Sciatic nerve (tissue), 2 donors: Measurements from ENCODE around the gene KRTAP10-12. TPM values are rescaled to one million over a fixed set of nuclear protein-coding genes. Genes with fewer than 3 reads are reported as not detected.
"Not testable (repeated sequence)": the region's sequence is repeated elsewhere in the genome, so short reads cannot be mapped to it uniquely, and the experiment has no call there.

Experiments used
- ATAC-seq: fragments of 200-7000 bp; cut with Tn5 transposase; one replicate; pipeline ENCODE4 v1.9.1; 2020; ENCODE audit warnings: mild to moderate bottlenecking, moderate library complexity
- DNase-seq: peaks from one replicate; pipeline ENCODE4 v3.0.0-alpha.2; 2020; ENCODE audit warnings: low spot score
- intact Hi-C: fragments of 100-400 bp; cut with DNase I; formaldehyde crosslinking; loops from one replicate; pipeline ENCODE4 v1.14.2; 2022
- total RNA-seq: library from RNA; stranded (reverse); fragmentation: NEBNext Ultra II Directional; extraction: Animal tissue kit (Norgen Biotek cat#: 25700); gene quantifications from one replicate; pipeline ENCODE4 v1.2.1, GENCODE V29; 2021
- donor health status: DM: no; HTN: no; CAD: no.
- donor health status: DM: no; HTN: no; CAD: no.

Gene KRTAP10-12
- total RNA-seq = not detected

- DNase-seq, intact Hi-C loops: not testable (repeated sequence)
These were observed at the start of gene KRTAP10-12 for GRCh38 chr21:44697172-44697810. TSS of gene KRTAP10-12 (plus strand) at chr21:44697172. CDS start at chr21:44697202, 30 bp downstream.

GRCh38 chr21:44647222-44647552 lies 49.8 kb upstream of the KRTAP10-12 start:
- intact Hi-C loops = no loop called here
- DNase-seq = peak; percentile 36
- no peak for ATAC-seq

More at GRCh38 chr21:44697172-44697810, at the start of gene KRTAP10-12:
- ATAC-seq = not testable (repeated sequence)

GRCh38 chr21:44648557-44649311 lies 48.2 kb upstream of the KRTAP10-12 start:
- intact Hi-C loops = no loop called here
- DNase-seq = peak; percentile 50
- ATAC-seq = no peak

GRCh38 chr21:44649521-44650100 lies 47.4 kb upstream of the KRTAP10-12 start:
- ATAC-seq (no peak), DNase-seq (peak; percentile 27)
- intact Hi-C loops = no loop called here

- intact Hi-C loops = no loop called here
- ATAC-seq (no peak), DNase-seq (peak; percentile 38)
These were observed 46.6 kb upstream of the KRTAP10-12 start for GRCh38 chr21:44650265-44650972.

GRCh38 chr21:44650973-44651675 lies 45.8 kb upstream of the KRTAP10-12 start:
- intact Hi-C loops = no loop called here
- ATAC-seq = no peak
- peak; percentile 25 for DNase-seq

GRCh38 chr21:44653123-44653522 lies 43.8 kb upstream of the KRTAP10-12 start:
- no peak for ATAC-seq
- intact Hi-C loops = no loop called here
- peak; percentile 46 for DNase-seq

GRCh38 chr21:44653656-44654575 lies 43.1 kb upstream of the KRTAP10-12 start:
- intact Hi-C loops = no loop called here
- peak; percentile 43 for DNase-seq

GRCh38 chr21:44654576-44655175 lies 42.3 kb upstream of the KRTAP10-12 start, which contains the start of gene KRTAP12-4:
TSS of gene KRTAP12-4 (minus strand) at chr21:44654659. CDS start at chr21:44654614, 45 bp downstream.
- ATAC-seq = no peak

More at GRCh38 chr21:44653656-44654575, 43.1 kb upstream of the KRTAP10-12 start:
- no peak for ATAC-seq

GRCh38 chr21:44656868-44657267 lies 40.1 kb upstream of the KRTAP10-12 start:
- DNase-seq (peak; percentile 36), ATAC-seq (no peak)
- intact Hi-C loops = no loop called here

More at GRCh38 chr21:44654576-44655175, 42.3 kb upstream of the KRTAP10-12 start, which contains the start of gene KRTAP12-4:
- peak; percentile 12 for DNase-seq
- intact Hi-C loops = no loop called here

GRCh38 chr21:44657635-44658540 lies 39.1 kb upstream of the KRTAP10-12 start, which contains the start of gene KRTAP12-3:
TSS of gene KRTAP12-3 (plus strand) at chr21:44657932. CDS start at chr21:44657980, 48 bp downstream.
- peak; percentile 36 for DNase-seq
- ATAC-seq = peak; percentile 15
- intact Hi-C loops = no loop called here

- no peak for DNase-seq
- intact Hi-C loops = no loop called here
- no peak for ATAC-seq
These were observed 38.4 kb upstream of the KRTAP10-12 start for GRCh38 chr21:44658541-44658910.

- no peak for ATAC-seq
- DNase-seq = peak; percentile 17
- intact Hi-C loops = no loop called here
These were observed 37.9 kb upstream of the KRTAP10-12 start for GRCh38 chr21:44658913-44659595.

GRCh38 chr21:44661567-44661966 lies 35.4 kb upstream of the KRTAP10-12 start:
- intact Hi-C loops, ATAC-seq: not testable (repeated sequence)
- peak; percentile 15 for DNase-seq

- ATAC-seq (no peak), DNase-seq (peak; percentile 19)
- intact Hi-C loops = no loop called here
These were observed 32.3 kb upstream of the KRTAP10-12 start for GRCh38 chr21:44664691-44665090.
